Measurements from ENCODE around the gene XPNPEP1.

The XPNPEP1 gene

GRCh38 chr10:109947111-109947920, 24.0 kb upstream of the XPNPEP1 start:
- no peak for DNase-seq (ENCODE audit: low read depth, low spot score)

GRCh38 chr10:109946680-109947079, 23.4 kb upstream of the XPNPEP1 start:
- no peak for DNase-seq (ENCODE audit: low read depth, low spot score)

GRCh38 chr10:109945473-109946177, 22.3 kb upstream of the XPNPEP1 start:
- no peak for DNase-seq (ENCODE audit: low read depth, low spot score)

GRCh38 chr10:109944613-109945012, 21.3 kb upstream of the XPNPEP1 start:
- no peak for DNase-seq (ENCODE audit: low read depth, low spot score)

GRCh38 chr10:109941236-109941862, 18.0 kb upstream of the XPNPEP1 start:
- no peak for DNase-seq (ENCODE audit: low read depth, low spot score)

GRCh38 chr10:109940553-109940952, 17.2 kb upstream of the XPNPEP1 start:
- no peak for DNase-seq (ENCODE audit: low read depth, low spot score)

GRCh38 chr10:109940117-109940516, 16.8 kb upstream of the XPNPEP1 start:
- DNase-seq (ENCODE audit: low read depth, low spot score) = no peak

- no peak for DNase-seq (ENCODE audit: low read depth, low spot score)
These were observed 16.1 kb upstream of the XPNPEP1 start for GRCh38 chr10:109939315-109939961.

- DNase-seq (ENCODE audit: low read depth, low spot score) = no peak
These were observed 14.3 kb upstream of the XPNPEP1 start for GRCh38 chr10:109937460-109938065.

- peak; percentile 58 for DNase-seq (ENCODE audit: low read depth, low spot score)
These were observed 11.9 kb upstream of the XPNPEP1 start for GRCh38 chr10:109934958-109935793.

- DNase-seq (ENCODE audit: low read depth, low spot score) = no peak
These were observed 10.8 kb upstream of the XPNPEP1 start for GRCh38 chr10:109933984-109934565.

- no peak for DNase-seq (ENCODE audit: low read depth, low spot score)
These were observed 9.7 kb upstream of the XPNPEP1 start for GRCh38 chr10:109932968-109933367.

- no peak for DNase-seq (ENCODE audit: low read depth, low spot score)
These were observed 9.1 kb upstream of the XPNPEP1 start for GRCh38 chr10:109932391-109932790.

GRCh38 chr10:109931163-109931562, 7.9 kb upstream of the XPNPEP1 start:
- no peak for DNase-seq (ENCODE audit: low read depth, low spot score)

- DNase-seq (ENCODE audit: low read depth, low spot score) = no peak
These were observed 6.3 kb upstream of the XPNPEP1 start for GRCh38 chr10:109929501-109930219.

- DNase-seq (ENCODE audit: low read depth, low spot score) = no peak
These were observed 5.2 kb upstream of the XPNPEP1 start for GRCh38 chr10:109928475-109928891.

- DNase-seq (ENCODE audit: low read depth, low spot score) = no peak
These were observed 3.5 kb upstream of the XPNPEP1 start for GRCh38 chr10:109926825-109927224.

GRCh38 chr10:109926061-109926745, 2.9 kb upstream of the XPNPEP1 start:
- DNase-seq (ENCODE audit: low read depth, low spot score) = no peak
